HG03575 (cell line): ENCODE results near the gene PAX3.
"Not testable (repeated sequence)": the region's sequence is repeated elsewhere in the genome, so short reads cannot be mapped to it uniquely, and the experiment has no call there.

Experiments
- ATAC-seq: cut with Tn5 transposase; IDR thresholded peaks from one replicate; pipeline ENCODE4 v1.9.1; 2021; ENCODE audit not compliant: unreplicated experiment, insufficient number of reproducible peaks, low FRiP score; ENCODE audit errors: extremely low read depth

PAX3 gene

DNA sequence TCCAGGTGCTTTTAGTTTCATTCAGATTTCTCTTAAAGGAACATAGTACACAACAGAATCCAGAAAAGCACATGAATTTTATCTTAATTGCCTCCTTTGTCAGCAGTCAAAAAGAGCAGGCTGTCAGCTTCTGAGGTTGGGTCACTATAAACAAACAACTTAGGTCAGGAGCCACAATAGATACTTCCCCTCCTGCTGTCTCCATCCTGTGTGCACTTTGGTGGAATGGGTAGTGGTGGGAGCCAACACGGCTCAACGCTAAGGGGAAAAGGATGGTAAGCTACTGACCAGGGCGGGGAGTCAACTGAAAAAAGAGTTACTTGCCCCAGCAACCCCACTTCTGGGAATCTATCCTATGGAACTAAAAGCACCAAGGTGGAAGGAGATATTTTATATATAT is 121.9 kb downstream of the PAX3 start:
- ATAC-seq: no peak

DNA sequence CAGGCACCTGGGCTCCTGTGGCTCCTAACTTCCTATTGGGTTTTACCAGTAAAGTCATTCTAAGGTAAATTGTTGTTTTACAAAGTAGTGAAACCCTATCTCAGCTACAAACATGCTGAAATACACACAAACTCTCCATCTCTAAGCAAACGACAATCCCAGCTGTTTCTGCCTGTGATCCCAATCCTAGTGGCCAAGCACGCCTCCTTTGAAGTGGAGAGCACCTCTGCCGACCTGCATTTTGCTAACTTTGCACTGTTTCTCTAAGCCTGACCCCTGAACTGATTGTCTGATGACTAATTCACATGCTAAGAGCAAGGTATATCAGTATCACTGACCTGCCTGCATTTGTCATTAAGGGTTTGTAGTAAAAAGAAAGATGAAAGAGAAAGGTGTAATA is 124.3 kb downstream of the PAX3 start:
- ATAC-seq: no peak

DNA sequence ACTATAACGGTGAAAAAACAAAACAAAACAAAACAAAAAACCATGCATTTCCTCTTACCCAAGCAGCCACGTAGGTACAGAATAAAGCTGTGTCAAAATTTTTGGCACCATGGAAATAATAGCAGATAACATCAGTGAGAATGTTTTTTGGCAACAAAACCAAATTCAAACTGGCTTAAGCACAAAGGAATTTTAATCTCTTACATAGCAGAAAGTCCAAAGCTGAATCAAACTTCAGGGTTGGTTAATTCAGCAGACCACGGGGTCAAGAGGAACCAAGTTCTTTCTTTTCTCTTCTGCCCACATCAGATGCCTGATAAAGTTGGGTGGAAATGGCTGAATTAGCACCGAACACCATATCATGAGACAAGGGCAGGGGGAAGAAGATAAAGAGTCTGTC is 129.5 kb downstream of the PAX3 start:
- ATAC-seq: no peak

DNA sequence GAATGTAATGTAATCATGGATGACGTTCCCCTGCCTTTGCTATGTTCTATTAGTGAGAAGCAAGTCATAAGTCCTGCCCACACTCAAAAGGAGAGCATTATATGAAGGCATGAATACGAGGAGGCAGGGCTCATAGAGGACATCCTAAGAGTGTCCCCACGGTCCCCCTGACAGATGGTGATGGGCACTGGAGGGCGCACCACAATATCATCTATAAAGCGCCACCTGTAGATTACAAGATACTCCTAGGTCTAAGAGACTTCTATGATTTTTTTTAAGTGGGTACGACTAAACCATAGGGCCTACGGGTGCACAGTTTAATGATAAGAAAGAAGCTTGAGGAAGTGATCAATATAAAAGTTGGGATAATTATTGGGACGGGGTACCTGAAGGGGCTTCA is 131.0 kb downstream of the PAX3 start:
- ATAC-seq: no peak

DNA sequence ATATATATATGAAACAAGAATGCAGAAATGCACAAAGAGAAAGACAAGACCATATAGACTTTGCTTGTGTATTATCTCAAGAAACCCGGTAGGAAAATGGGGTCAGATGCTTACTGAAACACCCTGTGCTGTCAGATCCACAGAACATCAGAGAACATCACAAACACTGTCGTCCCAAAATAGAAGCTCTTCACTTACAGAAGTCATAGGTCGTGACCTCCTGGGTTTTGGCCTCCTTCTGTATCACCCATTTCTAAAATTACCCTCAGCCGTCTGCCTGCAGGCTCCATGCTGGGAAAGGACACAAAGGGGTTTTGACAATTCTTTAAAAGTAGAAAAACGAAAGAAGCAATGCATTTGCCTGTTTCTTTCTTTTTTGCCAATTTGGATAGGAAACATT is 137.9 kb downstream of the PAX3 start:
- ATAC-seq: no peak

DNA sequence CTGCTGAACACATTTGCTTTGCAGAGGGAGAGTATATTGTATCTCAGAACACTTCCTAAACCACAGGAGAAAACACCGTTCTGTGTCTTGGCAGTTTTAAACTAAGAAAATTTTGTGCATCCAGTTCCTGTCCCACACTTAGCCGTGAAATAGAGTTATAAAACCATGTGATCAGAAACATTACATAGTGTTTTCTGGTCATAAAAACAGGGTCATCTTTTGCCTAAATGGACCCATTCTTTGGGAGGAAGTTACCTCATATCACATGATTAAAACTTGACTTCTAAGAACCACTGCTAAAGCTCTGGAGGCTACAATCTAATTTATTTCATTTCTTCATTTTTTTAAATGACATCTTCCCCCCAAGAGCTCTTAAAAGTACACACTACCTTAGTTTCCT is 138.7 kb downstream of the PAX3 start:
- no peak for ATAC-seq

DNA sequence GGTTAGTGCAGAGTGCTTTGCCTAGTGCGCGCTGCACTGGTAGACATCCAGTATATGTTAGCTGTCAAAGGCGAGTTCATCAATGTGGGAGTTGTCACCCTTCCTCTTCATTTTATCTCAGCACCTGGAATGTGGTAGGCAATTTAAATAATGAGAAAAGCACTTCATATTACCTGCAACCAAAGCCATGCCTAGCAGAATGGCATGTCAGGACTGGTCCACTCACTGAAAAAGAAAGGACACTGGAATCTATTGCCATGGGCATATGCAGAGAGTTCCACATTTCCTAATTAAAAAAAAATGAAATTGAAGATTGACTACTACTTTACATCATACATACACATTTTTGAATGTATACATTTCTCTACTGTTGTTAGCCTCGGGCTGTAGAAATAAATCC is 139.6 kb downstream of the PAX3 start:
- ATAC-seq: no peak

DNA sequence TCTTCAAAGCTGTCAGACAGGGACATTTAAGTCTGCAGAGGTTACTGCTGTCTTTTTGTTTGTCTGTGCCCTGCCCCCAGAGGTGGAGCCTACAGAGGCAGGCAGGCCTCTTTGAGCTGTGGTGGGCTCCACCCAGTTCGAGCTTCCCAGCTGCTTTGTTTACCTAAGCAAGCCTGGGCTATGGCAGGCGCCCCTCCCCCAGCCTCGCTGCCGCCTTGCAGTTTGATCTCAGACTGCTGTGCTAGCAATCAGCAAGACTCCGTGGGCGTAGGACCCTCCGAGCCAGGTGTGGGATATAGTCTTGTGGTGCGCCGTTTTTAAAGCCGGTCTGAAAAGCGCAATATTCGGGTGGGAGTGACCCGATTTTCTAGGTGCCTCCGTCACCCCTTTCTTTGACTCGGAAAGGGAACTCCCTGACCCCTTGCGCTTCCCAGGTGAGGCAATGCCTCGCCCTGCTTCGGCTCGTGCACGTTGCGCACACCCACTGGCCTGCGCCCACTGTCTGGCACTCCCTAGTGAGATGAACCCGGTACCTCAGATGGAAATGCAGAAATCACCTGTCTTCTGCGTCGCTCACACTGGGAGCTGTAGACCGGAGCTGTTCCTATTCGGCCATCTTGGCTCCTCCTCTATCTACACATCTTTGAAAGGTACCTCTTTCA is 143.7 kb downstream of the PAX3 start:
- ATAC-seq: not testable (repeated sequence)
